K562 (cell line): ENCODE measurements around the gene BBLN. TPM values are rescaled to one million over a fixed set of nuclear protein-coding genes. Genes with fewer than 3 reads are reported as not detected.

Source experiments
- ARID3A ChIP-seq: IDR thresholded peaks from 2 replicates; pipeline ENCODE4 v1.6.1; 2012; ENCODE audit warnings: low read depth, low read length, improper control_type of control experiment, borderline replicate concordance
- BHLHE40 ChIP-seq: IDR thresholded peaks from 2 replicates; pipeline ENCODE4 v1.6.1; 2011; ENCODE audit warnings: low read length, improper control_type of control experiment
- DNMT1 ChIP-seq: fragments of 450-650 bp; IDR thresholded peaks from 2 replicates; pipeline ENCODE4 v1.6.1; 2016; ENCODE audit warnings: antibody characterized with exemption, mild to moderate bottlenecking
- ELF4 ChIP-seq: fragments of 450-650 bp; formaldehyde crosslinking; IDR thresholded peaks from 2 replicates; pipeline ENCODE4 v1.4.0; 2022; ENCODE audit warnings: missing genetic modification characterization
- HDAC3 ChIP-seq: fragments of 450-650 bp; IDR thresholded peaks from 2 replicates; pipeline ENCODE4 v1.6.1; 2018; ENCODE audit warnings: borderline replicate concordance, mild to moderate bottlenecking, moderate library complexity; ENCODE audit not compliant: partially characterized antibody
- MXD1 ChIP-seq: fragments of 250-450 bp; sonication (Bioruptor Pico); IDR thresholded peaks from 2 replicates; pipeline ENCODE4 v1.8.0; 2021; ENCODE audit warnings: borderline replicate concordance, mild to moderate bottlenecking, moderate library complexity; ENCODE audit not compliant: poor library complexity, severe bottlenecking
- NEUROD1 ChIP-seq: fragments of 150-350 bp; IDR thresholded peaks from 2 replicates; pipeline ENCODE4 v1.6.1; 2014; ENCODE audit warnings: borderline replicate concordance, low read length, low read depth; ENCODE audit not compliant: partially characterized antibody
- NFIC ChIP-seq: fragments of 450-650 bp; IDR thresholded peaks from 2 replicates; pipeline ENCODE4 v1.6.1; 2017; ENCODE audit warnings: mild to moderate bottlenecking, inconsistent platforms
- PBX2 ChIP-seq, 2 experiments: IDR thresholded peaks in 1 of 2; conservative IDR thresholded peaks in 1 of 2; 2 replicates each; pipeline ENCODE4 v1.6.1; 2016; ENCODE audit warnings: low read depth in 2 of 2, mild to moderate bottlenecking in 1 of 2, missing compliant biosample characterization in 1 of 2, missing genetic modification characterization in 1 of 2, moderate library complexity in 1 of 2
- TBP ChIP-seq: optimal IDR thresholded peaks from 2 replicates; pipeline ENCODE3; 2011; ENCODE audit warnings: low read depth, low read length, improper control_type of control experiment
- TFAP4 ChIP-seq: sonication (generic); formaldehyde crosslinking; IDR thresholded peaks from 2 replicates; pipeline ENCODE4 v1.8.0; 2022; ENCODE audit warnings: missing genetic modification reagents, mild to moderate bottlenecking, moderate library complexity, borderline replicate concordance
- XRCC4 ChIP-seq: IDR thresholded peaks from one replicate; pipeline ENCODE4 v1.6.1; 2011; ENCODE audit not compliant: insufficient read depth, insufficient read length; ENCODE audit errors: extremely low read depth
- ZHX1 ChIP-seq: fragments of 150-350 bp; conservative IDR thresholded peaks from 2 replicates; pipeline ENCODE4 v1.6.1; 2014; ENCODE audit warnings: low read length
- ZNF217 ChIP-seq: sonication (generic); formaldehyde crosslinking; IDR thresholded peaks from 2 replicates; pipeline ENCODE4 v1.8.0; 2022; ENCODE audit warnings: mild to moderate bottlenecking, missing genetic modification reagents
- ZNF347 ChIP-seq: fragments of 450-650 bp; formaldehyde crosslinking; IDR thresholded peaks from 2 replicates; pipeline ENCODE4 v1.4.0; 2020; ENCODE audit warnings: low read depth, mild to moderate bottlenecking, moderate library complexity
- ZNF586 ChIP-seq: fragments of 450-650 bp; formaldehyde crosslinking; conservative IDR thresholded peaks from 2 replicates; pipeline ENCODE4 v1.4.0; 2020; ENCODE audit warnings: mild to moderate bottlenecking, moderate library complexity
- ZNF644 ChIP-seq: fragments of 200-800 bp; sonication (Bioruptor generic); IDR thresholded peaks from 2 replicates; pipeline ENCODE4 v1.6.1; 2016; ENCODE audit warnings: low read depth, missing genetic modification characterization, missing compliant biosample characterization
- polyA plus RNA-seq, 8 experiments: library from polyadenylated mRNA; depleted of rRNA in 4 of 8; stranded (reverse) in 5 of 8; unstranded in 3 of 8; fragments of >200 nt; fragmentation: Nextera tagmentation in 2 of 8; fragmentation: Illumina TruSeq in 1 of 8; extraction: Ambion mirVana in 2 of 8; extraction: Trizol in 1 of 8; gene quantifications; 2 replicates each; pipeline versions ENCODE4 v1.2.1 to v1.2.3, GENCODE V29; 2011 to 2014; ENCODE audit warnings: inconsistent platforms in 1 of 8, missing spikeins in 1 of 8
- total RNA-seq, 7 experiments: library from RNA; depleted of rRNA in 6 of 7; stranded (reverse); fragments of >200 nt in 6 of 7; fragmentation: Illumina TruSeq in 2 of 7; extraction: Trizol in 2 of 7; gene quantifications; 2 replicates each; pipeline versions ENCODE4 v1.2.1 to v1.2.3, GENCODE V29; 2011 to 2021; ENCODE audit warnings: low replicate concordance in 1 of 7

Gene BBLN
- total and polyA plus RNA-seq, 9 of the 15 experiments (the other 6 are each of a cell fraction or from before 2014, with no cell fraction given), result 4.2 to 331 (median 87.1) TPM

- no peak for TF ChIP-seq PBX2 (CRISPR knock-in tag; IDR thresholded peaks at IDR 0.05; ENCODE audit: low read depth)
- TF ChIP-seq PBX2 (tag; conservative IDR thresholded peaks at IDR 0.05; ENCODE audit: low read depth), result no peak
- no peak for TF ChIP-seq ZNF644 (tag)
- no peak for TF ChIP-seq ARID3A
- TF ChIP-seq TBP, result peak; percentile 80
- no peak for TF ChIP-seq ZNF217 (CRISPR knock-in tag)
- TF ChIP-seq HDAC3, result no peak
- TF ChIP-seq MXD1 (CRISPR knock-in tag), result peak; percentile 62
- TF ChIP-seq DNMT1, result peak; percentile 88; the same call in 1 of the 2 replicates
- TF ChIP-seq TFAP4 (CRISPR knock-in tag), result no peak
- TF ChIP-seq XRCC4, result no peak
- TF ChIP-seq ZNF347 (CRISPR knock-in tag), result no peak
- no peak for TF ChIP-seq NFIC
- TF ChIP-seq BHLHE40, result peak; percentile 69
- peak; percentile 14; the same call in 1 of the 2 replicates for TF ChIP-seq ZHX1
- 0 out of 2 replicates have a peak, but pooled peaks have one; percentile 50 for TF ChIP-seq ELF4 (CRISPR knock-in tag)
- peak; percentile 41 for TF ChIP-seq NEUROD1
- TF ChIP-seq ZNF586 (CRISPR knock-in tag), result peak; percentile 5
Measured at GRCh38 chr9:128159784-128160602, at the start of gene BBLN (continued).
